Ishikawa (cell line): ENCODE measurements around the gene IKZF2.

Source experiments
- CEBPB ChIP-seq: IDR thresholded peaks from 2 replicates; pipeline ENCODE4 v1.6.1; 2012
- CREB1 ChIP-seq: IDR thresholded peaks from 2 replicates; pipeline ENCODE4 v1.6.1; 2012; ENCODE audit warnings: low read depth
- EGR1 ChIP-seq: IDR thresholded peaks from 2 replicates; pipeline ENCODE4 v1.6.1; 2012
- EP300 ChIP-seq: IDR thresholded peaks from 2 replicates; pipeline ENCODE4 v1.6.1; 2012; ENCODE audit warnings: borderline replicate concordance
- MAX ChIP-seq: IDR thresholded peaks from 2 replicates; pipeline ENCODE4 v1.6.1; 2012
- NFIC ChIP-seq: IDR thresholded peaks from 2 replicates; pipeline ENCODE4 v1.6.1; 2012
- RAD21 ChIP-seq: IDR thresholded peaks from 2 replicates; pipeline ENCODE4 v1.6.1; 2012; ENCODE audit warnings: low read depth
- ZBTB7A ChIP-seq: IDR thresholded peaks from 2 replicates; pipeline ENCODE4 v1.6.1; 2012; ENCODE audit warnings: low read depth

GRCh38 chr2:213042262-213042661 lies 109.2 kb downstream of the IKZF2 start:
- TF ChIP-seq ZBTB7A (no peak), EP300 (no peak), RAD21 (no peak), CREB1 (no peak), CEBPB (no peak), EGR1 (no peak), MAX (no peak), NFIC (no peak)
